ENCODE data around the gene ASTL. TPM values are rescaled to one million over a fixed set of nuclear protein-coding genes. Genes with fewer than 3 reads are reported as not detected.

ASTL gene
- total RNA-seq, 4 donors from 2014 or later = 0.87 to 1.7 TPM; not detected in 2

DNA sequence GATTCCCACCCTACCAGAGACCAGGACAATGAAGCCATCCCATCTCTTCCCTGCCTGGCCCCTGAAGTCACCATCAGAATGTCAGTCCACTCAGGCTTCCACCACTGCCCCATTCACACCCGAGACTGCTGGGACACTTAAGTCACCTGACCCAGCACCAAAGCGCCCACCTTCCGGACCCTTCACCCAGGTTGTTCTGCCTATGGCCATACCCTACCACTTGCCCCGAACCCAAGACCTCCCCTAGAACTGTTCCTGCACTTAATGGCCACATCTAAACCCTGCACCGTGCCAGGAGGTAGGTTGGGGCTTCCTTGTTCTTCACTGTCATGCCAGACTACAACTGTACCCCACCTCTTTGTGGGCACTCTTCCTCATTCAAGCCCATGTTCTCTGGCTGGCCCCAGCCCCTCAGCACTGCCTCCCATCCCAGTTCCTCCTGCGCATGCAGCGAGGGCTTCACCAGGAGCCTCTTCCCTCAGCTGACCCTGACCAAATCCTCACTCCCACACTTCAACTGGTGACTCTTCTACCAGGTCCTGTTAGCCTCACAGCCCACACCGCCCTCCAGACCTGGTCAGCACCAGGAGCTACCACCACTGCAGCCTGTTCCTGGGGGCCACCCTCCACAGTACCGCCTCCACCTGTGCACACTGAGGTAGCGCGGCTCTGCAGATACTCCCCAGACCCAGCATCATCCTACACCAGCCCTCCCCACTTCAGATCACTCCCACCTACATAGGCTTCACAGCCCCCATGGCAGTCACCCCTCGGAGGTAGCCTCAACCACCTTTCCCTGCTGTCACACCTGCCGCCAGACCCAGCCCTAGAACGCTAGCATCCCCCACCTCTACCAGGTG lies 13.7 kb downstream of the ASTL start:
- no peaks in the 10 kb centered on the region for H3K36me3 ChIP-seq
- H3K9me3 ChIP-seq = no peaks in the 10 kb centered on the region
- no peak overlapping the region for H3K27ac ChIP-seq
- H3K27me3 ChIP-seq = peaks cover 18% of the 10 kb centered on the region
- WGBS = 92% methylated on average over 14 of the region's 14 CpGs
- no peak for DNase-seq (ENCODE audit: low spot score in 2 of 2)
- no peaks in the 10 kb centered on the region for H3K4me1 ChIP-seq
- H3K4me3 ChIP-seq = no peak overlapping the region
- no peak for TF ChIP-seq POLR2A (IDR thresholded peaks at IDR 0.05)
- TF ChIP-seq, protein P1, sequence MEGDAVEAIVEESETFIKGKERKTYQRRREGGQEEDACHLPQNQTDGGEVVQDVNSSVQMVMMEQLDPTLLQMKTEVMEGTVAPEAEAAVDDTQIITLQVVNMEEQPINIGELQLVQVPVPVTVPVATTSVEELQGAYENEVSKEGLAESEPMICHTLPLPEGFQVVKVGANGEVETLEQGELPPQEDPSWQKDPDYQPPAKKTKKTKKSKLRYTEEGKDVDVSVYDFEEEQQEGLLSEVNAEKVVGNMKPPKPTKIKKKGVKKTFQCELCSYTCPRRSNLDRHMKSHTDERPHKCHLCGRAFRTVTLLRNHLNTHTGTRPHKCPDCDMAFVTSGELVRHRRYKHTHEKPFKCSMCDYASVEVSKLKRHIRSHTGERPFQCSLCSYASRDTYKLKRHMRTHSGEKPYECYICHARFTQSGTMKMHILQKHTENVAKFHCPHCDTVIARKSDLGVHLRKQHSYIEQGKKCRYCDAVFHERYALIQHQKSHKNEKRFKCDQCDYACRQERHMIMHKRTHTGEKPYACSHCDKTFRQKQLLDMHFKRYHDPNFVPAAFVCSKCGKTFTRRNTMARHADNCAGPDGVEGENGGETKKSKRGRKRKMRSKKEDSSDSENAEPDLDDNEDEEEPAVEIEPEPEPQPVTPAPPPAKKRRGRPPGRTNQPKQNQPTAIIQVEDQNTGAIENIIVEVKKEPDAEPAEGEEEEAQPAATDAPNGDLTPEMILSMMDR (IDR thresholded peaks at IDR 0.05) = no peak
- no peak for TF ChIP-seq POLR2AphosphoS5 (IDR thresholded peaks at IDR 0.05)
- TF ChIP-seq EP300 (IDR thresholded peaks at IDR 0.05) = no peak

DNA sequence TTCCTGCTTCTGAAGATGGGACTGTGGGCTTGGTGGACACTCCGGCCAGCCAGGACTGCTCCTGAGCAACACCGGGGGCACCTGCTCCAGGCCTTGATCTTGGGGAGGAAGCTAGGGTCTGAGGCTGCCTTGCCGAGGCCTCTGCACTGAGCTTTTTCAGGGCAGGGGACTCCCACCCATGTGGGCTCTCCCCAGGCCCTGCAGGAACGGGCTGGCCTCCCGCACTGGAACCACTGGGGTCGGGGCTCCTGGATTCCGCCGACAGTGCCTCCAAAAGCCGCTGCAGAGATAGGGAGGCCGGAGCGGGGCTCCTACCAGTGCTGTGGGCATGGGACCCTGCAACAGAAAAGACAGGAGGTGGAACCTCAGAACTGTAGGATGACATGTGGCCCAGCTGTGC lies 14.4 kb downstream of the ASTL start:
- 80% methylated on average over 1 of the region's 11 CpGs for WGBS
- Histone ChIP-seq H3K9me3 (no peaks in the 10 kb centered on the region), H3K27me3 (peaks cover 23% of the 10 kb centered on the region), H3K4me3 (no peak overlapping the region), H3K27ac (no peak overlapping the region), H3K4me1 (no peaks in the 10 kb centered on the region), H3K36me3 (no peaks in the 10 kb centered on the region)
- no peak for DNase-seq (ENCODE audit: low spot score in 2 of 2)
- TF ChIP-seq POLR2AphosphoS5 (IDR thresholded peaks at IDR 0.05) (no peak), EP300 (IDR thresholded peaks at IDR 0.05) (no peak)
- TF ChIP-seq, protein P1 (IDR thresholded peaks at IDR 0.05) = no peak

DNA sequence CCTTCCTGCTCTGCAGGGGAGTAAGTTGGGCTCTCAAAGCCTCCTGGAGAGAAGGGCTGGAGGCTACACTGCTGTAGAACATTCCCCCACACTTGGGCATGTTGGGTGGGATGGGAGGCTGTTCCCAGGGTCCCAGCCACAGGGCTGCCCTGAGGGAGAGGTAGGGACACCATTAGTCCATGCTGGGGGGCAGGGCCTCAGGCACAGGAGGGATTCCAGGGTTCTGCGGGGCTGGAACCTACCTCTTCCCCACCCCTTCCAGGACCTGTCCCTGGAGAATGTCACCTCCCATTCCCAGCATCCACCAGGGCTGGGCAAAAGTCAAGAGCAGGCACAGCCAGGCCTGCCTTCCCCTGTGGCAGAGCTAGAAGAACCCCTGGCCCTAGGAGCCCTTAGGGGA lies 15.0 kb downstream of the ASTL start:
- Histone ChIP-seq H3K36me3 (no peaks in the 10 kb centered on the region), H3K4me1 (no peaks in the 10 kb centered on the region), H3K27ac (no peak overlapping the region), H3K9me3 (no peaks in the 10 kb centered on the region), H3K4me3 (no peak overlapping the region), H3K27me3 (peaks cover 29% of the 10 kb centered on the region)
- no peak for TF ChIP-seq POLR2A (IDR thresholded peaks at IDR 0.05)
- no peak for DNase-seq (ENCODE audit: low spot score in 2 of 2)
- WGBS = 63% methylated on average over 1 of the region's 1 CpG

DNA sequence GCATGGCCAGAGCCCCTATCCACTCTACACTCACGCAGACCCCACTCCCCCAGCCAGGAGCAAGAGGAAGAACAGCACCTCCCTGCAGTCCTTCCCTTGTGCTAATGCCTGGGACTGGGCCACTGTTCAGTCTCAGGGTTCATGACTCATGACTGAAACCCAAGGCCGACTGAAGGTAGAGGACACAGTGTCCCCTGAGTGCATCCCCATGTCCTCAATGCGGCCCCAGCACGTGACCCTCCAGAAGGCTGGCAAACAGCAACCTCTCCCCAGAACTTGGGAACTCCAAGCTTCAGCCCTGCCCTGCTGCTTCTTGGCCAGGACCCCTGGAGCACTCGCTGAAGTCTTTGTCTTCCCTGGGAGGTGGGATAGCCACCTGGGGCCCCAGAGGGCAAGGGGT lies 15.9 kb downstream of the ASTL start:
- no peak overlapping the region for H3K4me3 ChIP-seq
- H3K27me3 ChIP-seq = peaks cover 38% of the 10 kb centered on the region

DNA sequence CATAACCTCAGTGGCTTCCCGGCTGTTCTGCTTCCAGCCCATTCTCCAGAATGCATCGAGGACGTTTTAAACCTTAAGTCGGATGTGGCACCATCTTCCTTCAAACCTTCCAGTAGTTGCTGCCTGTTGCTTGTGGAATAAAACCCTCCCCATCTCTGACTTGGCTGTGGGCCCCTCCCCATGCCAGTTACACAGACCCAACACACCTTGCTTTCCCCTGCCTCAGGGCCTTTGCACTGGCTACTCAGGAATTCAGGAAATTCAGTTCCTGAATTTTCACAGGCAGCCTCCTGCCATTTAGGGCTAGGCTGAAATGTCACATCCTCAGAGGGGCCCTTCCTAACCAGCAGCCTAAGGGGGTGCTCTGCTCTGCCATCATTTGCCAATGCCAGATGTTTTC lies 16.9 kb downstream of the ASTL start:
- 94% methylated on average over 4 of the region's 4 CpGs for WGBS

More for the DNA sequence above, 15.9 kb downstream of the ASTL start:
- Histone ChIP-seq H3K36me3 (no peaks in the 10 kb centered on the region), H3K4me1 (peaks cover 8% of the 10 kb centered on the region), H3K27ac (no peak overlapping the region), H3K9me3 (no peaks in the 10 kb centered on the region)
- 88% methylated on average over 4 of the region's 5 CpGs for WGBS
- TF ChIP-seq, protein P1 (IDR thresholded peaks at IDR 0.05) = no peak
- TF ChIP-seq POLR2AphosphoS5 (IDR thresholded peaks at IDR 0.05) (no peak), EP300 (IDR thresholded peaks at IDR 0.05) (no peak), POLR2A (IDR thresholded peaks at IDR 0.05) (no peak)
- DNase-seq (ENCODE audit: low spot score in 2 of 2) = no peak

More for the DNA sequence above, 16.9 kb downstream of the ASTL start:
- Histone ChIP-seq H3K9me3 (no peaks in the 10 kb centered on the region), H3K27me3 (peaks cover 48% of the 10 kb centered on the region), H3K27ac (no peak overlapping the region), H3K4me3 (no peak overlapping the region), H3K4me1 (peaks cover 18% of the 10 kb centered on the region), H3K36me3 (no peaks in the 10 kb centered on the region)
- TF ChIP-seq POLR2AphosphoS5 (IDR thresholded peaks at IDR 0.05) (no peak), EP300 (IDR thresholded peaks at IDR 0.05) (no peak), POLR2A (IDR thresholded peaks at IDR 0.05) (no peak)
- TF ChIP-seq, protein P1 (IDR thresholded peaks at IDR 0.05) = no peak
- DNase-seq (ENCODE audit: low spot score in 2 of 2) = no peak
